ENCODE measurements around the gene GATC. TPM values are rescaled to one million over a fixed set of nuclear protein-coding genes. Genes with fewer than 3 reads are reported as not detected.

Gene GATC
- total and polyA plus RNA-seq, 2 of the 4 experiments (the other 2 are of a cell fraction): 8.7 to 16.5 TPM

DNA sequence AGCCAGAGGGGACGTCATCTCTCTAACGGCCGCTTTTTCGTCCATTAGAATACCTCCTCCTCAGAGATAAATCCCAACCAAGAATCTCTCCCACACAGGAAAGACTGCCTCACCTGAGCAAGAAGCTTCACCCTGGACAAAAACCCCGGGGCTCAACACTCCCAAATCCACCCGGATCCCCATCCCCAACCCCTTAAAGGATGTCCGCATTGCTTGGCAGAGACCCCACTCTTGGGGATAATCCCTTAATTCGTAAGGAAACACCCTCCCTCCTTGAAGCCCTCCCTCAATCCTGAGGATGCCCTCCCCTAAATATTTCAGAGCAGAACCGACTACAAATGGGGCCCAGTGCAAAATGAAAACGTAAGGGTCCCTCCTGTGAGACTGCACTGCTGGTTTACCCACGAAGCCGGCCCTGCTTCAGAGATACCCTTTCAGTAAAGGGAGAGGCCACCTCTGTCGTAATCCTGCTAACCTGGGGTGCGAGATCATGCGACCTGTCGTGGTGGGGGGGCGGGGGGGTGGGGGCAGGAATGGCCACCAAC lies 49.0 kb downstream of the GATC start:
- Histone ChIP-seq H2BK15ac (ENCODE audit: low read depth, low read length) (no peak overlapping the region), H3K79me1 (ENCODE audit: low read depth in 1 of 2, low read length in 2 of 2) (peaks cover 10 to 40% of the 10 kb centered on the region in 2 experiments), H4K20me1 (ENCODE audit: insufficient read depth, low read length) (peaks cover 27% of the 10 kb centered on the region), H3K27me3 (ENCODE audit: control insufficient read depth, insufficient read depth, low read length) (no peaks in the 10 kb centered on the region), H2BK5ac (ENCODE audit: low read depth, low read length, poor library complexity, severe bottlenecking) (no peak overlapping the region), H3K56ac (ENCODE audit: extremely low read depth, insufficient read depth, low read length) (no peak overlapping the region), H3K14ac (replicated peaks; ENCODE audit: low read depth, low read length) (peak overlapping the region; percentile 12), H3K9me1 (ENCODE audit: insufficient read depth, low read length) (peaks cover 6% of the 10 kb centered on the region; the same call in 1 of the 2 replicates), H3K27ac (ENCODE audit: insufficient read depth, low read length) (peak overlapping the region; percentile 21), H3K9ac (ENCODE audit: low read depth, low read length) (peak overlapping the region; percentile 44), H2AFZ (replicated peaks; ENCODE audit: low read length, poor library complexity) (peak overlapping the region; percentile 90), H4K91ac (ENCODE audit: insufficient read depth, low read depth, low read length) (no peak overlapping the region), H3K4ac (ENCODE audit: low read depth, low read length) (peak overlapping the region; percentile 35), H3K9me3 (ENCODE audit: control insufficient read depth, insufficient read depth, low read length) (no peaks in the 10 kb centered on the region), H3K4me3 (ENCODE audit: insufficient read depth, low read depth, low read length) (peak overlapping the region; percentile 76), H2AK5ac (ENCODE audit: low read depth, low read length) (no peak overlapping the region), H3K4me2 (ENCODE audit: low read depth, low read length) (peak overlapping the region; percentile 95), H2BK20ac (ENCODE audit: low read depth, low read length) (no peak overlapping the region), H2AK9ac (replicated peaks; ENCODE audit: low read depth, low read length, poor library complexity) (peak overlapping the region; percentile 75), H3K23ac (ENCODE audit: low read depth, low read length) (peak overlapping the region; percentile 50; the same call in 1 of the 2 replicates), H3K4me1 (ENCODE audit: control insufficient read depth, insufficient read depth, low read length) (peaks cover 1% of the 10 kb centered on the region), H2BK120ac (ENCODE audit: low read depth, low read length) (no peak overlapping the region), H3K18ac (ENCODE audit: low read depth, low read length) (peak overlapping the region; percentile 22; the same call in 1 of the 2 replicates), H4K5ac (ENCODE audit: low read depth, low read length) (peak overlapping the region; percentile 16; the same call in 1 of the 2 replicates), H4K8ac (ENCODE audit: low read depth in 2 of 2, low read length in 2 of 2) (peak overlapping the region; percentile 10 to 39; a peak in 1 of 4 replicates), H3K36me3 (ENCODE audit: control insufficient read depth, insufficient read depth, low read length) (peaks cover 15% of the 10 kb centered on the region)
- CTCF ChIA-PET: no interaction called here
- peak; percentile 1; the same call in 1 of the 2 replicates for ATAC-seq (ENCODE audit: low read depth)
- WGBS, 2 experiments (ENCODE audit: extremely low coverage in 2 of 2, insufficient read length in 1 of 2): 27% methylated on average over 4 of the region's 17 CpGs; no CpG with 5 or more reads in 1 of the 2 experiments
- dilution Hi-C loops (cut with HindIII; ENCODE audit: low sequenced_read_pairs, unreplicated experiment): no loop called here
- POLR2A ChIA-PET (ENCODE audit: unreplicated experiment): interaction anchor here (0.6 to 0.8 kb wide), 2 partner anchors 8 to 294 kb away, joined by 3 to 4 read pairs; no protein-coding TSS in a partner anchor
- DNase-seq: no peak
- intact Hi-C loops (cut with micrococcal nuclease): loop anchor here (2.0 kb wide), 1 partner anchor 20 kb away; no protein-coding TSS in a partner anchor
- in situ Hi-C loops (cut with MboI; ENCODE audit: low sequenced_read_pairs): no loop called here
- no TSS peak for BruUV-seq (replicated peaks)
- TF ChIP-seq, protein P1, sequence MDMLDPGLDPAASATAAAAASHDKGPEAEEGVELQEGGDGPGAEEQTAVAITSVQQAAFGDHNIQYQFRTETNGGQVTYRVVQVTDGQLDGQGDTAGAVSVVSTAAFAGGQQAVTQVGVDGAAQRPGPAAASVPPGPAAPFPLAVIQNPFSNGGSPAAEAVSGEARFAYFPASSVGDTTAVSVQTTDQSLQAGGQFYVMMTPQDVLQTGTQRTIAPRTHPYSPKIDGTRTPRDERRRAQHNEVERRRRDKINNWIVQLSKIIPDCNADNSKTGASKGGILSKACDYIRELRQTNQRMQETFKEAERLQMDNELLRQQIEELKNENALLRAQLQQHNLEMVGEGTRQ (IDR thresholded peaks at IDR 0.05; ENCODE audit: low read depth, low read length): no peak
- TF ChIP-seq, protein P2, sequence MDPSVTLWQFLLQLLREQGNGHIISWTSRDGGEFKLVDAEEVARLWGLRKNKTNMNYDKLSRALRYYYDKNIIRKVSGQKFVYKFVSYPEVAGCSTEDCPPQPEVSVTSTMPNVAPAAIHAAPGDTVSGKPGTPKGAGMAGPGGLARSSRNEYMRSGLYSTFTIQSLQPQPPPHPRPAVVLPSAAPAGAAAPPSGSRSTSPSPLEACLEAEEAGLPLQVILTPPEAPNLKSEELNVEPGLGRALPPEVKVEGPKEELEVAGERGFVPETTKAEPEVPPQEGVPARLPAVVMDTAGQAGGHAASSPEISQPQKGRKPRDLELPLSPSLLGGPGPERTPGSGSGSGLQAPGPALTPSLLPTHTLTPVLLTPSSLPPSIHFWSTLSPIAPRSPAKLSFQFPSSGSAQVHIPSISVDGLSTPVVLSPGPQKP (IDR thresholded peaks at IDR 0.05; ENCODE audit: borderline replicate concordance, low read depth, low read length): no peak
- TF ChIP-seq CEBPB (IDR thresholded peaks at IDR 0.05; ENCODE audit: low read depth, low read length): no peak
- no peak for TF ChIP-seq BHLHE40 (IDR thresholded peaks at IDR 0.05; ENCODE audit: low read depth, low read length)
- TF ChIP-seq FOS (IDR thresholded peaks at IDR 0.05; ENCODE audit: low read depth, low read length): no peak
- TF ChIP-seq, protein P3, sequence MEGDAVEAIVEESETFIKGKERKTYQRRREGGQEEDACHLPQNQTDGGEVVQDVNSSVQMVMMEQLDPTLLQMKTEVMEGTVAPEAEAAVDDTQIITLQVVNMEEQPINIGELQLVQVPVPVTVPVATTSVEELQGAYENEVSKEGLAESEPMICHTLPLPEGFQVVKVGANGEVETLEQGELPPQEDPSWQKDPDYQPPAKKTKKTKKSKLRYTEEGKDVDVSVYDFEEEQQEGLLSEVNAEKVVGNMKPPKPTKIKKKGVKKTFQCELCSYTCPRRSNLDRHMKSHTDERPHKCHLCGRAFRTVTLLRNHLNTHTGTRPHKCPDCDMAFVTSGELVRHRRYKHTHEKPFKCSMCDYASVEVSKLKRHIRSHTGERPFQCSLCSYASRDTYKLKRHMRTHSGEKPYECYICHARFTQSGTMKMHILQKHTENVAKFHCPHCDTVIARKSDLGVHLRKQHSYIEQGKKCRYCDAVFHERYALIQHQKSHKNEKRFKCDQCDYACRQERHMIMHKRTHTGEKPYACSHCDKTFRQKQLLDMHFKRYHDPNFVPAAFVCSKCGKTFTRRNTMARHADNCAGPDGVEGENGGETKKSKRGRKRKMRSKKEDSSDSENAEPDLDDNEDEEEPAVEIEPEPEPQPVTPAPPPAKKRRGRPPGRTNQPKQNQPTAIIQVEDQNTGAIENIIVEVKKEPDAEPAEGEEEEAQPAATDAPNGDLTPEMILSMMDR (conservative IDR thresholded peaks at IDR 0.05; ENCODE audit: low read depth, low read length): no peak
- TF ChIP-seq POLR2A (IDR thresholded peaks at IDR 0.05; ENCODE audit: low read depth, low read length): no peak
- no peak for TF ChIP-seq RFX5 (IDR thresholded peaks at IDR 0.05; ENCODE audit: low read depth, low read length)
- TF ChIP-seq RAD21 (IDR thresholded peaks at IDR 0.05; ENCODE audit: low read length): no peak
- no peak for TF ChIP-seq MXI1 (IDR thresholded peaks at IDR 0.05; ENCODE audit: borderline replicate concordance, low read depth, low read length)
- TF ChIP-seq NFE2L2 (IDR thresholded peaks at IDR 0.05; ENCODE audit: low read depth, low read length): no peak
- no peak for TF ChIP-seq SMC3 (IDR thresholded peaks at IDR 0.05; ENCODE audit: low read depth, low read length)
